ENCODE measurements around the gene PLPPR2. TPM values are rescaled to one million over a fixed set of nuclear protein-coding genes. Genes with fewer than 3 reads are reported as not detected.

Gene PLPPR2
- polyA plus RNA-seq, 2 of the 4 experiments (the other 2 are of a cell fraction), result 5.6 to 9.7 TPM

DNA sequence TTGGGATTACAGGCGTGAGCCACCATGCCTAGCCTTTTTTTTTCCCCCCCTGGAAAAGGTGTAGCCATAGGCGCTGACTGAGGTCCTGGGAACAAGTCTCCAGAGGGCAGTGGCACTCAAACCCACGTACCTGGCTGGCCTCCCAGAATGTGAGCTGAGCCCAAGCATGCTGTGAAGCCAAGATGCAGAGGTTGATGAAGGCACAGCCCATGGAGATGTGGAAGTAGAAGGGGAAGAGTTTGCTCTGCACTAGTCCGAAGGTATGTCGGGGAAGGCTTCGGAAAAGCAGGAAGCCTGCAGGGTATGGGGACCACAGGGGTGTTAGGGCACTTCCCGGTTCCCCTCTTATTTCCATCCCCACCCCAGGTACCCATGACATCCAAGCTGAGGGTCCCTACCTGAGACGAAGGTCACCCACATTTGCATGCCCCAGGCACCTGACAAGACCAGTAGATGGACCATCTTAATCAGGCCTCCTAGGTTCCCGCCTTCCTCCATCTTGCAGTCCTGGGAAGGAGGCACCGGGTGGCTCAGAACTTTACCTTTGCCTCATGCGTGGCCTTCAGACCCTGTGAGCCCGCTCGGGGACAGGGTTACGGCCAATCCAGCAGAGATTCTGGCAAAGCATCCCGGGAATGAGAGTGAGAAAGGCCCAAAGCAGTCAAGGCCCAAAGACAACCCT lies 10.0 kb upstream of the PLPPR2 start:
- ChIA-PET POLR2A (interaction anchor here (1.8 to 2.8 kb wide), 3 partner anchors 29 to 36 kb away, joined by 15 to 19 read pairs (median 18); partner anchors contain the start of gene SWSAP1), CTCF (interaction anchor here (0.9 to 3.2 kb wide), 5 partner anchors 23 to 56 kb away, joined by 3 to 18 read pairs (median 9); no protein-coding TSS in a partner anchor)
- WGBS (ENCODE audit: missing lambda C conversion rate), result 35% methylated on average over 15 of the region's 15 CpGs
- H3K4me2 ChIP-seq, result peak overlapping the region; percentile 98
- H3K4me3 ChIP-seq, result peak overlapping the region; percentile 90
- TF ChIP-seq ZSCAN20 (CRISPR knock-in tag; IDR thresholded peaks at IDR 0.05) (no peak), FOSL2 (IDR thresholded peaks at IDR 0.05) (no peak), FOSL2 (CRISPR knock-in tag; IDR thresholded peaks at IDR 0.05) (no peak), MAX (IDR thresholded peaks at IDR 0.05) (no peak), BHLHE40 (IDR thresholded peaks at IDR 0.05; ENCODE audit: low read depth, low read length) (no peak), JUN (IDR thresholded peaks at IDR 0.05) (no peak), KDM5A (IDR thresholded peaks at IDR 0.05) (no peak), POLR2A (IDR thresholded peaks at IDR 0.05; ENCODE audit: low read length) (no peak)
- H3K4me1 ChIP-seq, result peaks cover 28% of the 10 kb centered on the region
- DNase-seq (ENCODE audit: low read depth in 1 of 2, low spot score in 1 of 2) (no peak), FAIRE-seq (no peak), ATAC-seq (peak in 1 of 2 experiments; percentile 27; a peak in 3 of 6 replicates)
- 0 out of 3 replicates have a peak, but pooled peaks cover 7% of the 10 kb centered on the region for H3K9me3 ChIP-seq
- H3K27ac ChIP-seq, result peak overlapping the region; percentile 79 to 98

DNA sequence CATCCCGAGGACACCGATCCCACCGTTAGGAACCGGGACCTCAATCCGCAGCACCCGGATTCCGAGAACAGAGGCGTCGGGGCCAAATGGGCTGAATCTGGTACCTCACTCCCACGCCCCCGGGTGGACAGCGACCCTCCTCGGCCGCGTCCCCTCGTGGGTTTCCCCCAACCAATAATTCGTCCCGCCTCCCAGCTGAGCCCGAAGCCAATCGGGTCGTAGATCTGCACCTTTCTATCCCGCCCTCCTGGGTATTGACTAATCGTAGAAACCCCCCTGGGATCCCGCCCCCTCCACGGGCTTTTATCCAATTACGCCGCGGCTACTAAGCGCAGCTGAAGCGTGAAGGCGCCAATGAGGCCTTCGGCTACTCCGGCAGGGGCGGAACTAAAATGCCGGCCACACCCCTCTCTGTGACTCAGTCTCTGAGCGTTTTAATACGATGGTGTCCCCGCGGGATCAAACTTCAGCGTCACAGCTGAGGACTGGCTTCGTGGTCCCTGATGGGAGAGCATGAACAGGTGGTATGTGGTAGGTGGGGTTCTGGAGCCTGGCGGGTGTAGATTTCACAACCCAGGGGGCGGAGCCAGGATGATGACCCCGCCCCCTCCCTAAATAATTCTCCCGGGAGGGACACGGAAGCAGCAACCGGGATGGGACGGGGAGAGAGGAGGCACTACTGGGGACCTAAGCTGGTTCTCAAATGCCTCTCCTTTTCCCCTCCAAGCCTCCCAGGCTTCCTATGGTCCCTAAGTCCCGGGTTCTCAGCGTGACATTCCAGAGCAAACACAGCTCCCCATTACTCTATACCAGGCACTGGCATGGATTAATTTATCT lies 8.9 kb upstream of the PLPPR2 start, which contains the start of the genes CCDC159 and TMEM205:
CCDC159 (plus strand) TSS at position 416 of the 837 bp plus-strand sequence; CDS start at position 504, 88 bp downstream.
TMEM205 (minus strand) TSS at position 165 of the 837 bp plus-strand sequence. CDS start 649 bp downstream, outside the sequence.
- CTCF ChIA-PET, result interaction anchor here (0.7 to 1.6 kb wide), 7 partner anchors 22 to 57 kb away, joined by 3 to 9 read pairs (median 4); no protein-coding TSS in a partner anchor
- Histone ChIP-seq H3K4me1 (peaks cover 28% of the 10 kb centered on the region), H3K9me3 (0 out of 3 replicates have a peak, but pooled peaks cover 7% of the 10 kb centered on the region), H3K4me2 (peak within 1 kb of the TSS; percentile 98), H3K4me3 (peak within 1 kb of the TSS; percentile 90), H3K27ac (peak within 1 kb of the TSS; percentile 79 to 98)
- POLR2A ChIA-PET, result interaction anchor here (0.6 to 2.8 kb wide), 8 partner anchors 10 to 1197 kb away, joined by 3 to 19 read pairs (median 4); partner anchors contain the start of genes ODAD3, PRKCSH and SWSAP1
- ATAC-seq (peak; percentile 82 to 91), FAIRE-seq (no peak), DNase-seq (ENCODE audit: low read depth in 1 of 2, low spot score in 1 of 2) (peak; percentile 89 to 97)
- under 1% methylated on average over 10 of the region's 50 CpGs for WGBS (ENCODE audit: missing lambda C conversion rate)
- no peak for TF ChIP-seq EP300 (IDR thresholded peaks at IDR 0.05)
- no peak for TF ChIP-seq HDAC2 (IDR thresholded peaks at IDR 0.05)
- peak; percentile 73 to 88 for TF ChIP-seq CEBPB (IDR thresholded peaks at IDR 0.05)
- no peak for TF ChIP-seq ZC3H11A (IDR thresholded peaks at IDR 0.05)
- no peak for TF ChIP-seq FOSL2 (IDR thresholded peaks at IDR 0.05)
- peak; percentile 86 for TF ChIP-seq FOSL2 (CRISPR knock-in tag; IDR thresholded peaks at IDR 0.05)
- no peak for TF ChIP-seq BHLHE40 (IDR thresholded peaks at IDR 0.05; ENCODE audit: low read depth, low read length)
- TF ChIP-seq CHD4 (IDR thresholded peaks at IDR 0.05; ENCODE audit: borderline replicate concordance), result no peak
- TF ChIP-seq PBX3 (IDR thresholded peaks at IDR 0.05), result peak; percentile 50; the same call in 1 of the 2 replicates
- TF ChIP-seq E2F6 (IDR thresholded peaks at IDR 0.05; ENCODE audit: borderline replicate concordance, low read depth), result no peak
- 0 out of 3 replicates have a peak, but pooled peaks have one; percentile 52 for TF ChIP-seq BCL3 (IDR thresholded peaks at IDR 0.05)
- TF ChIP-seq ZNF302 (CRISPR knock-in tag; IDR thresholded peaks at IDR 0.05), result no peak
- peak; percentile 26 to 35; a peak in 1 of 5 replicates for TF ChIP-seq JUN (IDR thresholded peaks at IDR 0.05)
- no peak for TF ChIP-seq TFCP2L1 (CRISPR knock-in tag; IDR thresholded peaks at IDR 0.05)
- TF ChIP-seq FOXS1 (CRISPR knock-in tag; IDR thresholded peaks at IDR 0.05), result no peak
- TF ChIP-seq HOXA7 (CRISPR knock-in tag; IDR thresholded peaks at IDR 0.05), result no peak
- no peak for TF ChIP-seq SMC3 (IDR thresholded peaks at IDR 0.05)
- no peak for TF ChIP-seq ELK1 (IDR thresholded peaks at IDR 0.05; ENCODE audit: low read depth, low read length)
- TF ChIP-seq ATOH8 (CRISPR knock-in tag; IDR thresholded peaks at IDR 0.05; ENCODE audit: low read depth), result no peak
- TF ChIP-seq POLR2A (IDR thresholded peaks at IDR 0.05; ENCODE audit: low read length), result peak; percentile 72
- TF ChIP-seq EHF (CRISPR knock-in tag; IDR thresholded peaks at IDR 0.05), result no peak
- TF ChIP-seq PHF8 (IDR thresholded peaks at IDR 0.05; ENCODE audit: borderline replicate concordance, low read depth), result no peak
- no peak for TF ChIP-seq EHMT2 (IDR thresholded peaks at IDR 0.05; ENCODE audit: low read depth)
- TF ChIP-seq KDM1A (IDR thresholded peaks at IDR 0.05; ENCODE audit: low read depth), result no peak
- TF ChIP-seq HEYL (CRISPR knock-in tag; IDR thresholded peaks at IDR 0.05), result no peak
- TF ChIP-seq MAX (IDR thresholded peaks at IDR 0.05), result peak; percentile 73
